Lower leg skin (tissue), 4 donors: Measurements from ENCODE around the gene CCL27. TPM values are rescaled to one million over a fixed set of nuclear protein-coding genes. Genes with fewer than 3 reads are reported as not detected.

Experiments used
- DNase-seq, 2 donors: peaks; one replicate each; pipeline ENCODE4 v3.0.0-alpha.2; 2019; ENCODE audit warnings: low spot score in 2 of 2
- H3K4me3 ChIP-seq: fragments of 200-600 bp; sonication (generic); 2 replicates; pipeline ENCODE4 v1.5.1; 2017; ENCODE audit warnings: mild to moderate bottlenecking, low read depth; ENCODE audit not compliant: poor library complexity, severe bottlenecking
- CTCF ChIP-seq, 3 donors: fragments of 450-650 bp; IDR thresholded peaks; one replicate each; pipeline ENCODE4 v1.5.1; 2016; ENCODE audit warnings: antibody characterized with exemption in 3 of 3, mild to moderate bottlenecking in 3 of 3, moderate library complexity in 2 of 3
- POLR2A ChIP-seq, 2 donors: fragments of 450-650 bp; IDR thresholded peaks; one replicate each; pipeline ENCODE4 v1.6.1; 2016 to 2017; ENCODE audit warnings: antibody characterized with exemption in 2 of 2, mild to moderate bottlenecking in 1 of 2, moderate library complexity in 1 of 2
- WGBS, 2 donors: methylation state at CpG; one replicate each; pipeline ENCODE4 v1.1.5; 2018; 5-methylcytosine and 5-hydroxymethylcytosine counted together
- intact Hi-C: fragments of 100-400 bp; cut with DNase I; formaldehyde crosslinking; loops from one replicate; pipeline ENCODE4 v1.15.0; 2023; ENCODE audit warnings: low total_unique reads
- total RNA-seq, 4 donors: library from RNA; depleted of rRNA; stranded (reverse); fragments of >200 nt; gene quantifications; one replicate each; pipeline ENCODE4 v1.1.0, GENCODE V29; 2016

CCL27 gene
- total RNA-seq, 4 donors from 2014 or later: 199 to 301 (median 241) TPM

- intact Hi-C loops: no loop called here
- DNase-seq: no peak
- H3K4me3 ChIP-seq: no peak overlapping the region
- WGBS, 2 donors: 57 to 68% methylated on average over 1 of the region's 1 CpG
- TF ChIP-seq CTCF (IDR thresholded peaks at IDR 0.05): no peak
- no peak for TF ChIP-seq POLR2A (IDR thresholded peaks at IDR 0.05)
These were observed 24.3 kb upstream of the CCL27 start for GRCh38 chr9:34686732-34687131.

- TF ChIP-seq POLR2A (IDR thresholded peaks at IDR 0.05) (no peak), CTCF (IDR thresholded peaks at IDR 0.05) (no peak)
- DNase-seq: no peak
- 50 to 61% methylated on average over 5 of the region's 5 CpGs for WGBS, 2 donors
These were observed 23.8 kb upstream of the CCL27 start for GRCh38 chr9:34686231-34686630.

GRCh38 chr9:34685591-34685990 is 23.1 kb upstream of the CCL27 start:
- no peak for TF ChIP-seq POLR2A (IDR thresholded peaks at IDR 0.05)
- no peak for TF ChIP-seq CTCF (IDR thresholded peaks at IDR 0.05)
- intact Hi-C loops: no loop called here
- no peak overlapping the region for H3K4me3 ChIP-seq
- DNase-seq: no peak
- WGBS, 2 donors: 68 to 75% methylated on average over 4 of the region's 4 CpGs

More at GRCh38 chr9:34686231-34686630, 23.8 kb upstream of the CCL27 start:
- intact Hi-C loops: no loop called here
- H3K4me3 ChIP-seq: no peak overlapping the region

- WGBS, 2 donors: 94 to 97% methylated on average over 4 of the region's 4 CpGs
- DNase-seq: no peak
- H3K4me3 ChIP-seq: no peak overlapping the region
- intact Hi-C loops: loop anchor here (5.0 kb wide), 1 partner anchor 178 kb away; no protein-coding TSS in a partner anchor
- TF ChIP-seq POLR2A (IDR thresholded peaks at IDR 0.05) (no peak), CTCF (IDR thresholded peaks at IDR 0.05) (no peak)
These were observed 22.4 kb upstream of the CCL27 start for GRCh38 chr9:34684816-34685215.

GRCh38 chr9:34684145-34684544 is 21.7 kb upstream of the CCL27 start:
- TF ChIP-seq POLR2A (IDR thresholded peaks at IDR 0.05) (no peak), CTCF (IDR thresholded peaks at IDR 0.05) (no peak)
- 80 to 97% methylated on average over 4 of the region's 4 CpGs for WGBS, 2 donors

GRCh38 chr9:34675869-34676268 is 13.4 kb upstream of the CCL27 start:
- DNase-seq: no peak
- TF ChIP-seq POLR2A (IDR thresholded peaks at IDR 0.05) (no peak), CTCF (IDR thresholded peaks at IDR 0.05) (no peak)
- 94 to 97% methylated on average over 2 of the region's 2 CpGs for WGBS, 2 donors

More at GRCh38 chr9:34684145-34684544, 21.7 kb upstream of the CCL27 start:
- DNase-seq: no peak
- intact Hi-C loops: loop anchor here (5.0 kb wide), 1 partner anchor 177 kb away; no protein-coding TSS in a partner anchor
- no peak overlapping the region for H3K4me3 ChIP-seq

More at GRCh38 chr9:34675869-34676268, 13.4 kb upstream of the CCL27 start:
- H3K4me3 ChIP-seq: no peak overlapping the region
- intact Hi-C loops: no loop called here
